Stimulated activated naive CD8-positive, alpha-beta T cell treated with anti-CD3 and anti-CD28 coated beads, Interleukin-15, amount 100 ng/mL, for 72 hours (primary cell): ENCODE results near the gene NCAM1.
"Not testable (repeated sequence)": the region's sequence is repeated elsewhere in the genome, so short reads cannot be mapped to it uniquely, and the experiment has no call there.

ENCODE experiments used
- ATAC-seq: fragments of 150-1000 bp; cut with Tn5 transposase; 2 replicates; pipeline ENCODE4 v1.10.0; 2021; ENCODE audit warnings: mild to moderate bottlenecking, moderate library complexity
- DNase-seq, 2 donors: peaks; one replicate each; pipeline ENCODE4 v3.0.0; 2021 to 2022
- H3K27ac Mint-ChIP-seq, 2 donors: one replicate each; pipeline ENCODE4 v1.8.0; 2022; ENCODE audit warnings: mild to moderate bottlenecking in 2 of 2, mixed read lengths in 2 of 2, moderate library complexity in 2 of 2
- H3K27me3 Mint-ChIP-seq: one replicate; pipeline ENCODE4 v1.8.0; 2022; ENCODE audit warnings: mixed read lengths
- H3K4me1 Mint-ChIP-seq: one replicate; pipeline ENCODE4 v1.8.0; 2022; ENCODE audit warnings: mild to moderate bottlenecking, mixed read lengths
- H3K4me3 Mint-ChIP-seq, 2 donors: one replicate each; pipeline ENCODE4 v1.8.0; 2022; ENCODE audit warnings: mild to moderate bottlenecking in 2 of 2, mixed read lengths in 2 of 2, moderate library complexity in 1 of 2
- H3K9me3 Mint-ChIP-seq, 2 donors: one replicate each; pipeline ENCODE4 v1.8.0; 2022; ENCODE audit warnings: mixed read lengths in 2 of 2

NCAM1 gene

GRCh38 chr11:112961146-112961668, at the start of gene NCAM1:
NCAM1 (plus strand) TSS chr11:112961420.
- peaks cover 90% of the 10 kb centered on the region for H3K27me3 Mint-ChIP-seq
- H3K4me1 Mint-ChIP-seq = peaks cover 18% of the 10 kb centered on the region
- H3K9me3 Mint-ChIP-seq = no peaks in the 10 kb centered on the region
- H3K4me3 Mint-ChIP-seq = peak within 1 kb of the TSS; percentile 77 to 87
- ATAC-seq (peak; percentile 51), DNase-seq (peak; percentile 15 to 20)
- no peak within 1 kb of the TSS for H3K27ac Mint-ChIP-seq

DNA sequence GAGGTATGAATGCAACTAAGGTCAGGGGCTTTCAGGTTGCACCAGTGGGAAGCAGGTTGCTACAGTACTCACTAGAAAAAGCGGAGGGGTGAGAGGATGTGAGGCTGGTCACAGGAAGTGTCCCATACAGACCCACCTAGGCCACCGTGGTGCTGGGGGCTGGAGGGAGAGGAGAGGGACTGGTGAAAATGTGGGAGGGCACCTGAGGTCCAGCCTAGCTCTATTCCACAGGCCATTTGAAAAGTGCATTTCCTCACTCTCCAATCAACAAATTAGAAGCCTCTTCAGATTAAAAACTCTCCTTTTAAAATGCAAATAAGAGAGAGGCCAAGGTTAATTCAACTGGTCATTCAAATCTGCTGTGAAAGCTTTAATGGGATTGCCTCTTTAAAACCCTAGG, 38.6 kb upstream of the NCAM1 start:
- Mint-ChIP-seq H3K27me3 (peaks cover 16% of the 10 kb centered on the region), H3K27ac (no peak overlapping the region), H3K9me3 (no peaks in the 10 kb centered on the region), H3K4me1 (no peaks in the 10 kb centered on the region), H3K4me3 (no peak overlapping the region)
- ATAC-seq = no peak
- DNase-seq = no peak

GRCh38 chr11:112924836-112925235, 36.4 kb upstream of the NCAM1 start:
- H3K9me3 Mint-ChIP-seq, DNase-seq, H3K27ac Mint-ChIP-seq, H3K4me3 Mint-ChIP-seq, H3K4me1 Mint-ChIP-seq, ATAC-seq: not testable (repeated sequence)
- H3K27me3 Mint-ChIP-seq = peaks cover 16% of the 10 kb centered on the region

DNA sequence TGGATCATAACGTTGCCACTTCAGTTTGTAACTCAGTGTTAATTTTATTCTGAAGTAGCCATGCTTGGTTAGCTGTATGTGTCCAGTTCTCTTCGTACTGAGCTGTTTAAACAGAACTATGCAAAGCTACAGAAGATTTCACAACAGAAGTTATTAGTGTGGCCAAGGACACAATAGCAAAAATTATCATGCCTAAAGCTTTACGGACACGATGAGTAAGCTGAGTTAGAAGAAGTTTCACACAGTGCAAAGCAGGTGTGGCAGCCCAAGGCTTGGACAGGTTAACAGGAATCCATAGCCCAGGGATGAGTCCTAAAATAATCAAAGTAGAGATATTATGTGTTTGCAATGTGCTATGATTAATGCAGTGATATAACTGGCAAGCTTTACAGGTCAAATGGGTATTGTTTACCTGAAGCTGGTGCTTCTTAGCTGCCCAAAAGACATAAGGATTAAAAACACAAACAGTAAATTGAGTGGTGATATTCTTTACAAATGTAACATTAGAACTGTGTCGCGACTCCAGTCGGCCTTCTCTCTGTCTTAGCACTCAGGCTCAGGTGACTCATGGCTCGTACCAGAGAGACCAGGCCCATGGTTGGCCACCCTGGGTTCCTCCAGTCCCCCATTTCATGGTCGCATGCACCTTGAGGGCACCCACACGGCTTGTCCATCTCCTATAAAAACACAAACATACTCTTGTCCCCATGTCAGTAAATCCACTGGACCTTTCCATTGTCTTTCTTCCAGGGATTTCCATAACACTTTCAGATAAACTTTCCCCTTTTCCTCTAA, 35.5 kb upstream of the NCAM1 start:
- Mint-ChIP-seq H3K9me3 (peaks cover 0 to 3% of the 10 kb centered on the region in 2 donors), H3K27ac (no peak overlapping the region)

DNA sequence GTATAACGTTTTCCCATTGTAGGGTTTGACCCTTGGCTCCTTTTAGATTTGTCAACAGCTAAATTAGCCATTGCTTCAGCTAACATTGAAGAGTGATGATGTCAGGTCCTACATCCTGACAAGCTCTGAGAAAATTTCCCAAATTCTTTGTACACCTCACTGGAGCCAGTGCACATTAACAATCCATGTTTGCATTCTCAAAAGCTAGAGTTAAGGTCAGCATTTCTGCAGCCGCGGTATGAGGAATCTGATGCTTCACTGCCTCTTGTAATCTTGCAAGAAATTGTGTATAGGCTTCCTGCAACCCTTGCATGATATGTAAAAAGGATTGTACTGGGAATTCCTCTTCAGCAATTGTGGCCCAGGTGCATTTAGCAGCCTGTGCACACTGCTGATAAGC, 33.1 kb upstream of the NCAM1 start:
- ATAC-seq = no peak
- Mint-ChIP-seq H3K4me1 (no peaks in the 10 kb centered on the region), H3K27ac (no peak overlapping the region), H3K9me3 (peaks cover 0 to 5% of the 10 kb centered on the region in 2 donors), H3K27me3 (peaks cover 6% of the 10 kb centered on the region), H3K4me3 (no peak overlapping the region)
- DNase-seq = no peak

More for the DNA sequence above, 35.5 kb upstream of the NCAM1 start:
- DNase-seq (no peak), ATAC-seq (no peak)
- Mint-ChIP-seq H3K4me3 (no peak overlapping the region), H3K27me3 (peaks cover 16% of the 10 kb centered on the region), H3K4me1 (no peaks in the 10 kb centered on the region)

DNA sequence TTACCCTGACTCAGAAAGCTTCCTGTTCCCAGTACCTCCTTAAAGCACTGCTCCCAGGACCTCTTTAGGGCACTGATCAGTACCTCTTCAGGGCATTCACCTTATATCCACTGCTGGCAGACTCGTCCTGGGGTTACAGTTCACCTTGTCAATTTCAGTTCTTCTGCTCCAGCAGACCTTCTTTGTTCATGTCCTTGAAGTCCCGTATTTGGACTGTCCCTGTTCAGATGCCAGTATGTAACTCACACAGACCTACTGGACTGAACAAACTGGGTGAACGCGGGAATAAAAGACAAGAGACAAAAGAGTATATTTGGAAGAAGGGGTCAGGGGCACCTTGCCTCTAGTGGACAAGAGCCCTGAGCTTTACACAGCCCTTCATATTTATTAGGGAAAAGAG, 31.8 kb upstream of the NCAM1 start:
- Mint-ChIP-seq H3K4me1 (no peaks in the 10 kb centered on the region), H3K4me3 (no peak overlapping the region), H3K9me3 (peaks cover 0 to 5% of the 10 kb centered on the region in 2 donors), H3K27ac (no peak overlapping the region), H3K27me3 (peaks cover 9% of the 10 kb centered on the region)
- no peak for ATAC-seq
- no peak for DNase-seq

DNA sequence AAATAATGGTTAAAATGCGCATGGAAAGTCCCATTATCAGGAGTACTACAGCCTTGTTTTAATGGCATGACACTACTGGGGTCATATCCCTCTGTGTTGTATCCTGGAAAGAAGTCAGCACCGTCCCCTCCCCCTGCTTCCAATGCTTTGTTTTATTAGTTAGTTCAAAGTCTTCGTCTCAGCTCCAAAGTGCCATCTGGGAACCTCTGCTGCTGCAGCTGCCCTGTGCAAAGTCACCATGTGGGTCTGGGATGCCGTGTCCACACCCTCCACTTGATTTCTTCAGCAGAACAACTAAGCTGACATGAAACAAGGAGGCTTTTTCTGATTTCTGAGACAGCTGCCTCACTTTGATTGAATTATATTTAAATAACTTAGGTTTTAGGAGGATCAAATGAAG, 29.5 kb upstream of the NCAM1 start:
- DNase-seq = no peak
- Mint-ChIP-seq H3K27me3 (peaks cover 8% of the 10 kb centered on the region), H3K9me3 (peaks cover 0 to 7% of the 10 kb centered on the region in 2 donors), H3K4me3 (no peak overlapping the region), H3K4me1 (no peaks in the 10 kb centered on the region), H3K27ac (no peak overlapping the region)
- ATAC-seq = no peak

DNA sequence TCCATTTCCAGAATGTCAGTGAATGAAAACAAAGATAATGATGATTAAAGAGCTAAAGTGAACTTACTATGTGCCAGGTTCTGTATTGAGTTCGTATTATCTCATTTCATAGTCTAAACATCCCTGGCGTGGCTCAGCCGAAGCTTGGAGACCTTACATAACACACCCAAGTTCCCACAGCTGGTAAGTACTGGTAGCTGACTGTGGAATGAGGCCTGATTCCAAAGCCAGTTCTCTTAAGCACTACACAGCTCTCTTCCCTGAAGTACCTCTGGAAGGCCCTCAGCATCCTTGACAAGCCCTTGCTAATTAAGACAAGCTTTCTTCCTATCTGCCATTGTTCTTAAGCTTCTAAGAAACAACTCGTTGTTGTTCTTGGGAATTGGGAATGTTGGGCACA, 28.6 kb upstream of the NCAM1 start:
- Mint-ChIP-seq H3K27me3 (peaks cover 8% of the 10 kb centered on the region), H3K27ac (no peak overlapping the region)
- no peak for ATAC-seq

GRCh38 chr11:112933970-112934369, 27.2 kb upstream of the NCAM1 start:
- peaks cover 14% of the 10 kb centered on the region for H3K27me3 Mint-ChIP-seq
- H3K4me1 Mint-ChIP-seq = no peaks in the 10 kb centered on the region
- no peak overlapping the region for H3K4me3 Mint-ChIP-seq
- DNase-seq = no peak
- ATAC-seq = no peak
- H3K27ac Mint-ChIP-seq = no peak overlapping the region
- H3K9me3 Mint-ChIP-seq = peaks cover 0 to 10% of the 10 kb centered on the region in 2 donors

More for the DNA sequence above, 28.6 kb upstream of the NCAM1 start:
- no peak for DNase-seq
- no peaks in the 10 kb centered on the region for H3K4me1 Mint-ChIP-seq
- peaks cover 0 to 10% of the 10 kb centered on the region in 2 donors for H3K9me3 Mint-ChIP-seq
- H3K4me3 Mint-ChIP-seq = no peak overlapping the region

GRCh38 chr11:112941104-112941503, 20.1 kb upstream of the NCAM1 start:
- peaks cover 10% of the 10 kb centered on the region for H3K27me3 Mint-ChIP-seq
- ATAC-seq = no peak
- DNase-seq = no peak
- no peaks in the 10 kb centered on the region for H3K4me1 Mint-ChIP-seq
- no peak overlapping the region for H3K4me3 Mint-ChIP-seq
- H3K27ac Mint-ChIP-seq = no peak overlapping the region
- H3K9me3 Mint-ChIP-seq = peaks cover 0 to 5% of the 10 kb centered on the region in 2 donors

DNA sequence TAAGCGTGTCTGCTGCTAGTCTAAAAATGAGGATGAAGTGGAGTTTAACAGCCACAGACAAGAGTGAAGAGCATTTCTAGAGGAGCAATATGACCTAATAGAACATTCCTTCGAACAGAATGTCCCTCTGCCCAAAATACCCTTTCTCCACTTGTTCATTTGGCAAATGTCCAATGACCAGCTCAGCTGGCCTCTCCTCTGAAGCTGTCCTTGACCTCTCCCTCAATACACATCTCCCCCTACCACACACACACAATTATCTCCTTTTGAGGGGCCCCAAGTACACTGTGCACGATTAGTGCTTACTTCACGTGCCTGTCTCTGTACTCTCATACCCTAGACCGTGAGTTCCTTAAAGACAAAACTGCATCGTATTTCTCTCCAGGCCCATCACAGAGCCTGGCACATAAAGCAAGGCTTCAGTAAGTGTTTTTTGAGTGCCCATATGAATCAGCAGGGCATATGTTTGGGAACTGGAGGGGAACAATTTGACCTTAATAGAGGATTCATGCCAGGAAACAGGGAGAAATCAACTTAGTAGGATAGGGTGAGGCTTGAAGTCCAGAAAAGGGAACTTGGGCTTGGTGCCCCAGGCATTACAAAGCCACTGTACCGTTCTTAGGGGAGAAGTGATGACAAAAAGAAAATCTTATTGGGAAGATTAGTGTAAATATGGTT, 18.1 kb upstream of the NCAM1 start:
- H3K27ac Mint-ChIP-seq = no peak overlapping the region
- peaks cover 29% of the 10 kb centered on the region for H3K27me3 Mint-ChIP-seq

GRCh38 chr11:112946866-112947265, 14.4 kb upstream of the NCAM1 start:
- peaks cover 3 to 10% of the 10 kb centered on the region in 2 donors for H3K9me3 Mint-ChIP-seq
- no peak overlapping the region for H3K4me3 Mint-ChIP-seq
- H3K27ac Mint-ChIP-seq = no peak overlapping the region
- peaks cover 36% of the 10 kb centered on the region for H3K27me3 Mint-ChIP-seq
- no peaks in the 10 kb centered on the region for H3K4me1 Mint-ChIP-seq
- no peak for DNase-seq
- no peak for ATAC-seq

More for the DNA sequence above, 18.1 kb upstream of the NCAM1 start:
- no peak overlapping the region for H3K4me3 Mint-ChIP-seq
- no peak for ATAC-seq
- H3K4me1 Mint-ChIP-seq = no peaks in the 10 kb centered on the region
- no peak for DNase-seq
- H3K9me3 Mint-ChIP-seq = no peaks in the 10 kb centered on the region

- H3K4me3 Mint-ChIP-seq = no peak overlapping the region
- no peak for DNase-seq
- no peak for ATAC-seq
- H3K27ac Mint-ChIP-seq = peak overlapping the region in 1 of 2 donors; percentile 21
- peaks cover 55% of the 10 kb centered on the region for H3K27me3 Mint-ChIP-seq
- no peaks in the 10 kb centered on the region for H3K4me1 Mint-ChIP-seq
- peaks cover 6 to 10% of the 10 kb centered on the region in 2 donors for H3K9me3 Mint-ChIP-seq
Observed at GRCh38 chr11:112949781-112950575, 11.2 kb upstream of the NCAM1 start.

DNA sequence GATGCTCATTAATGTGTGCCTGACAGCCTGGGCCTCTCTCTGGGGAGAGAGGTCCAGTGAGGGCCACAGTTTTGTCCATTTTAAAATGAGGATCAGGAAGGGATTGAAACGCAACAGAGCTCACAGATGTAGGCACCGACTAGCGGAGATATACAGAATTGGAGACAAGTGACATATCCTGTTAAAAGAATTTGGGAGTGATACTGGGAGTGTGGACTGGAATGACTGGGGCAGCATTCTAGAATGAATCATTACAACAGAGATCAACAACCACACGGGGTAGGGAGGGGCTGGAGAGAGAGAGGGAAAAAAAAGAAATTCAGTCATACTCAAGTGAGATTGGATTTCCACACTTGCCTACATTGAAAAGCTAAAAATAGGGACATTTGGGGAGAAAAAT, 2.5 kb upstream of the NCAM1 start:
- DNase-seq = no peak
- Mint-ChIP-seq H3K9me3 (no peaks in the 10 kb centered on the region), H3K4me1 (peaks cover 18% of the 10 kb centered on the region), H3K27ac (no peak overlapping the region), H3K4me3 (no peak overlapping the region), H3K27me3 (peaks cover 69% of the 10 kb centered on the region)
- ATAC-seq = no peak

DNA sequence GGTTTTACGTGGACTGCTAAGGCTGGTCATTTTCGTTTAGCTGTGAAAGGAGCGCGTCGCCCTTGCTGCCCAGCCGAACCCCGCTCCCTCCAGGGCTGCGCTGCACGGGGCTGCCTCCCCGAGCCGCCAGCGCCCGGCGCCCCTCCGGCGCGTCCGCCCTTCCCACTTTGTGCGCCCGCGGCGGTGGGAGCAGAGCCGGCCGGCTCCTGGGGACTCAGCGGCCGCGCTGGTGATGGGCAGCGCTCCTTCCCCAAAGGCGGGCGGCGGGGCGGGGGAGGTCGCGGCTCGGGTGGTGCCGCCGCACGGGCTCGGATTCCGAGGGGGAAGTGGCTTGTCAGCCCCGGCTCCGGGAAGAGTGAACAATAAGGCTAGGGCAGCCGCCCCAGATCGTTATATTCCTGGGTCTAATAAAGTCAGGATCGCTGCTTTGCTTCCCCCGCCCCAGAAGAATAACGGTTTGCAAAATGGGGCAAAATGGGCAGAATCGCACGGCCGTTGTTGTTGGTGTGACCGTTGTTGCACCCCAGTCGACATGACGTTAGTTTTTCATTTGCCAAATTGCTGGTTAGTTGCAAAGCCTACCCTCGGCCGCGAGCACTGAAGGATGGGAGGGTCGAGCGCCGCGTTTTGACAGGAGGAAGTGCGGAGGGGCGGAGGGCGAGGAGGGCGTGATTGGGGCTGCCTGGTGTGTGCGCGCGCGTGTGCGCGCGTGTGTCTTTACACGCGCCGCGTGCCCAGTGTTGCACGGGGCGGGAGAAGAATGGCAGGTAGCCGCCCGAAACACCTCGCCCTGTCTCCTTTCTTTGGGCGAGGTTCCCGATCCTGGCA, 745 bp downstream of the NCAM1 start:
- peak overlapping the region; percentile 77 to 87 for H3K4me3 Mint-ChIP-seq
- H3K9me3 Mint-ChIP-seq = no peaks in the 10 kb centered on the region
- H3K27me3 Mint-ChIP-seq = peaks cover 90% of the 10 kb centered on the region
- H3K4me1 Mint-ChIP-seq = peaks cover 18% of the 10 kb centered on the region
- peak in 1 of 2 donors; percentile 2 for DNase-seq
- H3K27ac Mint-ChIP-seq = no peak overlapping the region
- peak; percentile 49 for ATAC-seq
